Mammary epithelial cell (primary cell): ENCODE results near the gene OLFM4.

ENCODE experiments used
- CTCF ChIP-seq, 2 donors: IDR thresholded peaks in 1 of 2; conservative IDR thresholded peaks in 1 of 2; 2 replicates each; pipeline ENCODE4 v1.5.1; 2011 to 2012; ENCODE audit warnings: inconsistent platforms in 2 of 2, low read length in 2 of 2, mild to moderate bottlenecking in 2 of 2, control low read depth in 1 of 2, low read depth in 1 of 2; ENCODE audit not compliant: insufficient read depth in 1 of 2; ENCODE audit errors: extremely low read depth in 1 of 2
- EZH2 ChIP-seq: IDR thresholded peaks from 2 replicates; pipeline ENCODE4 v1.6.1; 2012; ENCODE audit warnings: low read length, inconsistent platforms, borderline replicate concordance

GRCh38 chr13:53048880-53049279, 20.3 kb downstream of the OLFM4 start:
- TF ChIP-seq CTCF (conservative IDR thresholded peaks at IDR 0.05 in 1 of 2, IDR thresholded peaks at IDR 0.05 in 1 of 2; ENCODE audit: extremely low read depth in 1 of 2, insufficient read depth in 1 of 2, low read depth in 1 of 2, low read length in 2 of 2) (no peak), EZH2 (no peak)
